ENCODE results near the gene GGPS1. TPM values are rescaled to one million over a fixed set of nuclear protein-coding genes. Genes with fewer than 3 reads are reported as not detected.

The GGPS1 gene
- total RNA-seq, 2 experiments from 2014 or later: 21.9 to 30.8 TPM

GRCh38 chr1:235320521-235321179 lies 7.7 kb upstream of the GGPS1 start:
- CTCF ChIA-PET (ENCODE audit: unreplicated experiment): no interaction called here
- no peak overlapping the region for H3K4me3 ChIP-seq (ENCODE audit: low read depth, low read length, poor library complexity, severe bottlenecking)
- POLR2A ChIA-PET: no interaction called here
- intact Hi-C loops (cut with micrococcal nuclease; ENCODE audit: unreplicated experiment): no loop called here
- no peak overlapping the region for H3K27ac ChIP-seq (ENCODE audit: low read depth, low read length, poor library complexity, severe bottlenecking)
- no TSS peak for BruUV-seq (replicated peaks)
- TF ChIP-seq CTCF (conservative IDR thresholded peaks at IDR 0.05; ENCODE audit: low read length) (no peak), EZH2phosphoT487 (IDR thresholded peaks at IDR 0.05; ENCODE audit: borderline replicate concordance, low read depth, low read length) (no peak)
- H4K20me1 ChIP-seq (ENCODE audit: insufficient read depth, low read length): peaks cover 19% of the 10 kb centered on the region; the same call in 1 of the 2 replicates
- H3K4me2 ChIP-seq (ENCODE audit: low read length): no peak overlapping the region
- peaks cover 16% of the 10 kb centered on the region for H3K4me1 ChIP-seq (ENCODE audit: insufficient read depth, low read length, poor library complexity, severe bottlenecking)
- H3K79me2 ChIP-seq (ENCODE audit: insufficient read depth, low read depth, low read length): peaks cover 92% of the 10 kb centered on the region
- H3K9me2 ChIP-seq (ENCODE audit: insufficient read depth, low read length): no peaks in the 10 kb centered on the region
- H3K36me3 ChIP-seq (ENCODE audit: insufficient read depth, low read length): peaks cover 83% of the 10 kb centered on the region
- DNase-seq (ENCODE audit: low spot score): no peak
- no peak overlapping the region for H2AFZ ChIP-seq (ENCODE audit: low read length)
- no peaks in the 10 kb centered on the region for H3K9me3 ChIP-seq (ENCODE audit: low read length)

DNA sequence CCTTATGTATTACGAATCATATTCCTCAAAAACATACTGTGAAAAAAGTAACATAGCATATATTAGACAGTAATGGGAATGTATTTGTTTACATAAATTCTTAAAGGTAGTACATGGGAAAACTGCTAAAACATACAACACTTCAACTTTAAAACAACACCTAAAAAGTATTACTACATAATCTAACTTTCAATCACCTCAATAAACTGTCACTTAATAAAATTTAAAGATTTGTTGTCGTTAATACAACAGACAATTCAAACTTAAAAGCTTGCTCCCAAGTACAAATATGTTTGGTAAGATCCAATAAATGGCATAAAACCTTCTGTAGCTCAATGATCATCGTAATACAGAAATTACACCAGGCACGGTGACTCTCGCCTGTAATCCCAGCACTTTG lies 4.1 kb upstream of the GGPS1 start:
- BruUV-seq (replicated peaks): no TSS peak
- intact Hi-C loops (cut with micrococcal nuclease; ENCODE audit: unreplicated experiment): no loop called here
- Histone ChIP-seq H4K20me1 (ENCODE audit: insufficient read depth, low read length) (peaks cover 28% of the 10 kb centered on the region; the same call in 1 of the 2 replicates), H3K4me2 (ENCODE audit: low read length) (peak overlapping the region; percentile 76), H2AFZ (ENCODE audit: low read length) (no peak overlapping the region), H3K27ac (ENCODE audit: low read depth, low read length, poor library complexity, severe bottlenecking) (no peak overlapping the region), H3K9me3 (ENCODE audit: low read length) (no peaks in the 10 kb centered on the region), H3K79me2 (ENCODE audit: insufficient read depth, low read depth, low read length) (peaks cover 82% of the 10 kb centered on the region), H3K9me2 (ENCODE audit: insufficient read depth, low read length) (no peaks in the 10 kb centered on the region), H3K36me3 (ENCODE audit: insufficient read depth, low read length) (peaks cover 65% of the 10 kb centered on the region), H3K4me1 (ENCODE audit: insufficient read depth, low read length, poor library complexity, severe bottlenecking) (peaks cover 22% of the 10 kb centered on the region), H3K4me3 (ENCODE audit: low read depth, low read length, poor library complexity, severe bottlenecking) (peak overlapping the region; percentile 96)
- no peak for TF ChIP-seq CTCF (conservative IDR thresholded peaks at IDR 0.05; ENCODE audit: low read length)
- no peak for TF ChIP-seq EZH2phosphoT487 (IDR thresholded peaks at IDR 0.05; ENCODE audit: borderline replicate concordance, low read depth, low read length)
- DNase-seq (ENCODE audit: low spot score): no peak
- POLR2A ChIA-PET: interaction anchor here (0.7 to 1.6 kb wide), 5 partner anchors 11 to 83 kb away, joined by 3 to 6 read pairs (median 4); no protein-coding TSS in a partner anchor
- CTCF ChIA-PET (ENCODE audit: unreplicated experiment): no interaction called here

DNA sequence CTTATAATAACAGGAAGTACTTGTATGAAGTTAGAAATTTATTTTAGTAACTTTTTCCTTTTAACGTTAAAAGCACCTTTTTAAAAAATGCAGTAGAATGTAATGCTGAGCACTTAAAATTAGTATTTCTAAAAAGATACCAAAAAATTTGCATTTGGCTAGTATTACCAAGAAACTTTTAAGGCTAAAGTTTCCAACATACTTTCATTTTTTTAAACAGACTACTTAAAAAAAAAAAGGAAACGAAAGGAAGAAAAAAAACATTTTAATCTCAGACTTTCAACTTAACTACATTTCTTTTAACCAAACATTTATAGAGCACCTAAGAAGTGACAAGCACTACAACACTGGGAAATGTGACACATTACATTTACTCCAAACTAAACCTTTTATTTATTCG lies 3.2 kb upstream of the GGPS1 start:
- Histone ChIP-seq H3K36me3 (ENCODE audit: insufficient read depth, low read length) (peaks cover 58% of the 10 kb centered on the region; the same call in 1 of the 2 replicates), H2AFZ (ENCODE audit: low read length) (no peak overlapping the region), H3K4me2 (ENCODE audit: low read length) (peak overlapping the region; percentile 76), H3K27ac (ENCODE audit: low read depth, low read length, poor library complexity, severe bottlenecking) (peak overlapping the region; percentile 72), H4K20me1 (ENCODE audit: insufficient read depth, low read length) (peaks cover 28% of the 10 kb centered on the region; the same call in 1 of the 2 replicates), H3K4me1 (ENCODE audit: insufficient read depth, low read length, poor library complexity, severe bottlenecking) (peaks cover 22% of the 10 kb centered on the region), H3K79me2 (ENCODE audit: insufficient read depth, low read depth, low read length) (peaks cover 85% of the 10 kb centered on the region), H3K4me3 (ENCODE audit: low read depth, low read length, poor library complexity, severe bottlenecking) (peak overlapping the region; percentile 96), H3K9me3 (ENCODE audit: low read length) (no peaks in the 10 kb centered on the region), H3K9me2 (ENCODE audit: insufficient read depth, low read length) (no peaks in the 10 kb centered on the region)
- no TSS peak for BruUV-seq (replicated peaks)
- ChIA-PET CTCF (ENCODE audit: unreplicated experiment) (no interaction called here), POLR2A (interaction anchor here (0.6 to 1.6 kb wide), 5 partner anchors 11 to 69 kb away, joined by 3 to 6 read pairs (median 4); no protein-coding TSS in a partner anchor)
- intact Hi-C loops (cut with micrococcal nuclease; ENCODE audit: unreplicated experiment): loop anchor here (5.0 kb wide), 3 partner anchors 163 to 957 kb away; partner anchors contain the start of genes ERO1B and RBM34
- TF ChIP-seq EZH2phosphoT487 (IDR thresholded peaks at IDR 0.05; ENCODE audit: borderline replicate concordance, low read depth, low read length) (no peak), CTCF (conservative IDR thresholded peaks at IDR 0.05; ENCODE audit: low read length) (no peak)
- no peak for DNase-seq (ENCODE audit: low spot score)
